ENCODE data around the gene NPY. TPM values are rescaled to one million over a fixed set of nuclear protein-coding genes. Genes with fewer than 3 reads are reported as not detected.

The NPY gene
- total RNA-seq, result 1 to 10 TPM in 1 of 4 donors, not detected in 3; 2.9 TPM

DNA sequence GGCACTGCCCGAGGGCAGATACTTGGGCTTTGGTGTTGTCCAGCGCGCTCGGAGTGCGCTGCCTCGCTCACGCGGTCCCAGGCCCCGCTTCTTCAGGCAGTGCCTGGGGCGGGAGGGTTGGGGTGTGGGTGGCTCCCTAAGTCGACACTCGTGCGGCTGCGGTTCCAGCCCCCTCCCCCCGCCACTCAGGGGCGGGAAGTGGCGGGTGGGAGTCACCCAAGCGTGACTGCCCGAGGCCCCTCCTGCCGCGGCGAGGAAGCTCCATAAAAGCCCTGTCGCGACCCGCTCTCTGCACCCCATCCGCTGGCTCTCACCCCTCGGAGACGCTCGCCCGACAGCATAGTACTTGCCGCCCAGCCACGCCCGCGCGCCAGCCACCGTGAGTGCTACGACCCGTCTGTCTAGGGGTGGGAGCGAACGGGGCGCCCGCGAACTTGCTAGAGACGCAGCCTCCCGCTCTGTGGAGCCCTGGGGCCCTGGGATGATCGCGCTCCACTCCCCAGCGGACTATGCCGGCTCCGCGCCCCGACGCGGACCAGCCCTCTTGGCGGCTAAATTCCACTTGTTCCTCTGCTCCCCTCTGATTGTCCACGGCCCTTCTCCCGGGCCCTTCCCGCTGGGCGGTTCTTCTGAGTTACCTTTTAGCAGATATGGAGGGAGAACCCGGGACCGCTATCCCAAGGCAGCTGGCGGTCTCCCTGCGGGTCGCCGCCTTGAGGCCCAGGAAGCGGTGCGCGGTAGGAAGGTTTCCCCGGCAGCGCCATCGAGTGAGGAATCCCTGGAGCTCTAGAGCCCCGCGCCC, at the start of gene NPY:
NPY (plus strand) TSS at position 294 of the 802 bp plus-strand sequence. CDS start 1,051 bp downstream, outside the sequence.
- H3K9me3 ChIP-seq, result no peaks in the 10 kb centered on the region
- no peak for DNase-seq
- no peak within 1 kb of the TSS for H3K4me3 ChIP-seq
- intact Hi-C loops (cut with DNase I; ENCODE audit: low total_unique reads), result no loop called here
- H3K36me3 ChIP-seq, result no peaks in the 10 kb centered on the region
- peaks cover 0 to 17% of the 10 kb centered on the region in 2 donors for H3K27me3 ChIP-seq
- H3K27ac ChIP-seq, result no peak within 1 kb of the TSS
- TF ChIP-seq, protein P1, sequence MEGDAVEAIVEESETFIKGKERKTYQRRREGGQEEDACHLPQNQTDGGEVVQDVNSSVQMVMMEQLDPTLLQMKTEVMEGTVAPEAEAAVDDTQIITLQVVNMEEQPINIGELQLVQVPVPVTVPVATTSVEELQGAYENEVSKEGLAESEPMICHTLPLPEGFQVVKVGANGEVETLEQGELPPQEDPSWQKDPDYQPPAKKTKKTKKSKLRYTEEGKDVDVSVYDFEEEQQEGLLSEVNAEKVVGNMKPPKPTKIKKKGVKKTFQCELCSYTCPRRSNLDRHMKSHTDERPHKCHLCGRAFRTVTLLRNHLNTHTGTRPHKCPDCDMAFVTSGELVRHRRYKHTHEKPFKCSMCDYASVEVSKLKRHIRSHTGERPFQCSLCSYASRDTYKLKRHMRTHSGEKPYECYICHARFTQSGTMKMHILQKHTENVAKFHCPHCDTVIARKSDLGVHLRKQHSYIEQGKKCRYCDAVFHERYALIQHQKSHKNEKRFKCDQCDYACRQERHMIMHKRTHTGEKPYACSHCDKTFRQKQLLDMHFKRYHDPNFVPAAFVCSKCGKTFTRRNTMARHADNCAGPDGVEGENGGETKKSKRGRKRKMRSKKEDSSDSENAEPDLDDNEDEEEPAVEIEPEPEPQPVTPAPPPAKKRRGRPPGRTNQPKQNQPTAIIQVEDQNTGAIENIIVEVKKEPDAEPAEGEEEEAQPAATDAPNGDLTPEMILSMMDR (IDR thresholded peaks at IDR 0.05), result no peak
- no peak for TF ChIP-seq POLR2A (IDR thresholded peaks at IDR 0.05)
- H3K4me1 ChIP-seq, result no peaks in the 10 kb centered on the region

DNA sequence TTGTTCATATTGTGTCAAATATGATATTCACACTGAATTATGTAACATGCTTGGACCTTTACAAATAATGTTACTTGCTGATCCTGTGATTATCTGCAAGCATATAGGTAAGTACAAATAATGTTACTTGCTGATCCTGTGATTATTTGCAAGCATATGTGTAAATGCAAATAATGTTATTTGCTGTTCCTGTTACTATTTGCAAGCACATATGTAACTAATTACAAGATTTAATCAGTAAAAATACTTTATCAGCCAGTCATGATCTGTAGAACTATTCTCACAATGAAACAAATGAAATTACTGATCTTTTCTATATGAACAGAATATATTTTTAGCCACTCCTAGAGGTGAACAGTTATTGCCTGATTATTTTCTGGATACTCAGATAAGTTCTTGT, 44.7 kb upstream of the NPY start:
- TF ChIP-seq, protein P1 (IDR thresholded peaks at IDR 0.05), result no peak
- TF ChIP-seq POLR2A (IDR thresholded peaks at IDR 0.05), result no peak
- intact Hi-C loops (cut with DNase I; ENCODE audit: low total_unique reads), result no loop called here
- H3K27me3 ChIP-seq, result no peaks in the 10 kb centered on the region

DNA sequence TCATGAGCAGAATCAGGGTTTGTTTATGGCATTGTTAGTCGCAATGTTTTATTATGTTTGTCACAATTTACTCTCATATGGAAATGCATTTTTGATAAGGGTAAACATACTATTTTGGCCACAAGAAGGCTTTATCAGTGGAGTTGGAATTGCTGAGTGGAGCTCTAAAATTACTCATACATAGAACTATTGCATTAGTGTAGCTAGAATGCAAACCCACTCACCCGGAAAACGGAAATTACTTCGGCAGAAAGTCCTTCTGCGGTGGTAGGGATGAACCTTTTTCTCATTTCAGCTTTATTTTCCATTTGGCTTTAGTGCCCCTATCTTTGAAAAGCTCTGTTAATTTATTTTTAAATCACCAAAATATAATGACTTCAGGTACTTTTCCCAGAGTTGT, 42.8 kb upstream of the NPY start:
- no peak for DNase-seq
- H3K9me3 ChIP-seq, result no peaks in the 10 kb centered on the region
- H3K36me3 ChIP-seq, result no peaks in the 10 kb centered on the region
- no peaks in the 10 kb centered on the region for H3K4me1 ChIP-seq
- no peak overlapping the region for H3K27ac ChIP-seq
- intact Hi-C loops (cut with DNase I; ENCODE audit: low total_unique reads), result no loop called here
- no peak overlapping the region for H3K4me3 ChIP-seq
- no peaks in the 10 kb centered on the region for H3K27me3 ChIP-seq
- no peak for TF ChIP-seq POLR2A (IDR thresholded peaks at IDR 0.05)
- TF ChIP-seq, protein P1 (IDR thresholded peaks at IDR 0.05), result no peak

More for the DNA sequence above, 44.7 kb upstream of the NPY start:
- H3K4me3 ChIP-seq, result no peak overlapping the region
- no peaks in the 10 kb centered on the region for H3K36me3 ChIP-seq
- no peak for DNase-seq
- no peaks in the 10 kb centered on the region for H3K9me3 ChIP-seq
- no peaks in the 10 kb centered on the region for H3K4me1 ChIP-seq
- H3K27ac ChIP-seq, result no peak overlapping the region

DNA sequence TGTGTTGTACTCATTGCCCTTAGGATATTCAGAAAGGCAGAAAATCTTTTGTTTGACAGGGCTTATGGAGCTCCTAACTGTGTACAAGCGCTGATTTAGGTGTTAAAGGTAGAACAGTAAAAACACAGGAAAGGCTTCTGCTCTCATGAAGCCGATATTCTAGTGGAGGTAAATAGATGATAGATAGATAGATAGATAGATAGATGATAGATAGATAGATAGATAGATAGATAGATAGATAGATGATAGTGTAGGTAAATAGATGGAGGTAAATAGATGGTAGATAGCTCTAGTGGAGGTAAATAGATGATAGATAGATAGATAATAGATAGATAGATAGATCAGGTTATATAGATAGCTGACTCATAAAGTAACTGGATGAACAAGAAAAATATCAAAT, 39.4 kb upstream of the NPY start:
- Histone ChIP-seq H3K9me3 (no peaks in the 10 kb centered on the region), H3K27me3 (no peaks in the 10 kb centered on the region), H3K4me3 (no peak overlapping the region), H3K36me3 (no peaks in the 10 kb centered on the region), H3K27ac (no peak overlapping the region), H3K4me1 (no peaks in the 10 kb centered on the region)
- TF ChIP-seq, protein P1 (IDR thresholded peaks at IDR 0.05), result no peak
- no peak for TF ChIP-seq POLR2A (IDR thresholded peaks at IDR 0.05)
- intact Hi-C loops (cut with DNase I; ENCODE audit: low total_unique reads), result no loop called here
- no peak for DNase-seq

DNA sequence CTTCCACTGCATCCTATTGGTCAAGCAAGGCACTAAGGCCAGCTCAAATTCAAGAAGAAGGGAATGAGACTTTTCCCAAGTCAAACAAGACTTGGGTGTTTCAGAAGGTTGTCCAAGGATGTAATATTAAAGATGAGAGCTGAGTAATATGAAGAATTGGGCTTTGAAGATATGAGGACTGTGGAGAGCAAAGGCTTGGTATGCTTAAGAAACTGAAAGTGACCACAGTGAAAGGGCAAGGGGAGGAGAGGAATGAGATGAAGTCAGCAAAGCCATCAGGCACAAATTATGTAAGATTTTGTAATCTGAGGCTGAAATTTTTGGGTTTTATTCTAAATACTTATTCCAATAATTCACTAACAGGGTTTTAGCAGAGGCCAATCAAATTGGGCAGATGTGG, 38.6 kb upstream of the NPY start:
- Histone ChIP-seq H3K27me3 (no peaks in the 10 kb centered on the region), H3K4me3 (no peak overlapping the region), H3K36me3 (no peaks in the 10 kb centered on the region), H3K27ac (no peak overlapping the region), H3K4me1 (no peaks in the 10 kb centered on the region), H3K9me3 (no peaks in the 10 kb centered on the region)
- DNase-seq, result no peak
- intact Hi-C loops (cut with DNase I; ENCODE audit: low total_unique reads), result no loop called here
- TF ChIP-seq, protein P1 (IDR thresholded peaks at IDR 0.05), result no peak
- no peak for TF ChIP-seq POLR2A (IDR thresholded peaks at IDR 0.05)
